Type B pancreatic cell (in vitro differentiated cells): ENCODE results near the gene CXCR6. TPM values are rescaled to one million over a fixed set of nuclear protein-coding genes. Genes with fewer than 3 reads are reported as not detected.

Experiments used
- DNase-seq: peaks from one replicate; pipeline ENCODE4 v3.0.0; 2021; ENCODE audit warnings: mixed read lengths; ENCODE audit not compliant: unreplicated experiment; ENCODE audit errors: extremely low spot score
- H3K27ac Mint-ChIP-seq: 2 replicates; pipeline ENCODE4 v1.8.0; 2021; ENCODE audit warnings: mild to moderate bottlenecking, mixed read lengths
- H3K27me3 Mint-ChIP-seq: 2 replicates; pipeline ENCODE4 v1.8.0; 2021; ENCODE audit warnings: mixed read lengths
- H3K36me3 Mint-ChIP-seq: 2 replicates; pipeline ENCODE4 v1.8.0; 2021; ENCODE audit warnings: mixed read lengths
- H3K4me1 Mint-ChIP-seq: one replicate; pipeline ENCODE4 v1.8.0; 2021; ENCODE audit warnings: mixed read lengths; ENCODE audit not compliant: unreplicated experiment
- H3K4me3 Mint-ChIP-seq: 2 replicates; pipeline ENCODE4 v1.8.0; 2021; ENCODE audit warnings: mild to moderate bottlenecking, mixed read lengths
- H3K9me3 Mint-ChIP-seq: 2 replicates; pipeline ENCODE4 v1.8.0; 2021; ENCODE audit warnings: mixed read lengths
- total RNA-seq: library from RNA; stranded (reverse); gene quantifications from 2 replicates; pipeline ENCODE4 v1.2.1, GENCODE V29; 2021; ENCODE audit warnings: low replicate concordance
- TF ChIP-seq, protein P1 (sequence below): fragments of 200-600 bp; sonication (generic); conservative IDR thresholded peaks from 2 replicates; pipeline ENCODE4 v1.5.0; 2021; ENCODE audit warnings: antibody characterized with exemption, mild to moderate bottlenecking

Gene CXCR6
- total RNA-seq, 1 donor from 2014 or later = not detected

DNA sequence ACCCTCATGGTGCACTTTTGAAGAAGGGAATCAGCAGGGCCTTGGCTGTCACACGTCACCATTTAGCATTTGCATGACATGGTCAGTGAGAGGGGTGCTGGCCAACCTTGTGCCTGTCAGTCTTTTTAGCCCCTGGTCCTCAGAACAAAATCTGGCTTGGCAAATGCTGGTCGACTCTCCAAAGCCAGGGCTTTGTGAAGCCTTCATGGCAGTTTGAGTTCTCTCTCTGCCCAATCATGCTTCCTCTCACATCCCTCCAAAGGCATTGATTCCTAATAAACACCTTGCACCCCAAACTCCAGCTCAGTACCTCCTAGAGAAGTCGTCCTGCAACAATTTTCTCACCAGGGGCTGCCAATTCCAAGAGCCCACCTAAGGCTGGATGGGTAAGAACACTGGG is 37.5 kb upstream of the CXCR6 start:
- DNase-seq = no peak
- no peaks in the 10 kb centered on the region for H3K27me3 Mint-ChIP-seq

DNA sequence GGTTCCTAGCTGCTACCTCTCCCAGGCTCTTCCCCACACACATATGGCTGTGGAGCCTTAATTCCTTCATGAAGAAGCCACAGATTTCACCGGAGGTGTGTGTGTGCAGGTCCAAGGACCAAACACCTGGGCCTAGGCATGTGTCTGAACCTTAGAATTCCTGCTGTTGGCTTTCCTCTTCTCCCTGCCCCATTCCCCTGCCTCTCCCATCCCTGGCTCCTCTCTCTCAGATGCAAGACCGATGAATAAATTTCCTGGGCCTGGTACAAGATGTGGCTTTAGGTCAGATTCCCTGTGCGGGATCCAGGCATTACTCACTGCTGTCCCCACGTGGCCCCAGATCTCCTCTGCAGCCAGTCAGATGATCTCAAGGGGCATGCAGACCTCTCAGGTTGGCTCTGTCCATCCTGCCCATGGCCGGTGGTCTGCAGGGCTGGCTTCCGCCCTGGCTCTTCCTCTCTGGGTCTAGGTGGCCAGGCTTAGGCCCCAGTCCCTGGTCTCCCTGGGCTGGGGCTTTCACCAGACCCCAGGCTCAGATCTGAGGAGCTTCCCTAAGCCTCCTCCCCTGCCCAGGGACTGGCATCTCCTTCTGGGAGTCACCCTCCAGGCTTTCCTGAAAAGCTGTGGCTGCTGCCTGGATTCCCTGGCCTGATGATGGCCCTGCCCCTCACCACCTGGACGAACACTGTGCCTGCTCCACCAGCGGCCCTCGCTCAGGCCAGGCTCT is 36.4 kb upstream of the CXCR6 start:
- TF ChIP-seq, protein P1, sequence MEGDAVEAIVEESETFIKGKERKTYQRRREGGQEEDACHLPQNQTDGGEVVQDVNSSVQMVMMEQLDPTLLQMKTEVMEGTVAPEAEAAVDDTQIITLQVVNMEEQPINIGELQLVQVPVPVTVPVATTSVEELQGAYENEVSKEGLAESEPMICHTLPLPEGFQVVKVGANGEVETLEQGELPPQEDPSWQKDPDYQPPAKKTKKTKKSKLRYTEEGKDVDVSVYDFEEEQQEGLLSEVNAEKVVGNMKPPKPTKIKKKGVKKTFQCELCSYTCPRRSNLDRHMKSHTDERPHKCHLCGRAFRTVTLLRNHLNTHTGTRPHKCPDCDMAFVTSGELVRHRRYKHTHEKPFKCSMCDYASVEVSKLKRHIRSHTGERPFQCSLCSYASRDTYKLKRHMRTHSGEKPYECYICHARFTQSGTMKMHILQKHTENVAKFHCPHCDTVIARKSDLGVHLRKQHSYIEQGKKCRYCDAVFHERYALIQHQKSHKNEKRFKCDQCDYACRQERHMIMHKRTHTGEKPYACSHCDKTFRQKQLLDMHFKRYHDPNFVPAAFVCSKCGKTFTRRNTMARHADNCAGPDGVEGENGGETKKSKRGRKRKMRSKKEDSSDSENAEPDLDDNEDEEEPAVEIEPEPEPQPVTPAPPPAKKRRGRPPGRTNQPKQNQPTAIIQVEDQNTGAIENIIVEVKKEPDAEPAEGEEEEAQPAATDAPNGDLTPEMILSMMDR = peak; percentile 42
- H3K36me3 Mint-ChIP-seq = no peaks in the 10 kb centered on the region
- H3K9me3 Mint-ChIP-seq = no peaks in the 10 kb centered on the region
- no peak for DNase-seq
- no peak overlapping the region for H3K4me3 Mint-ChIP-seq
- H3K4me1 Mint-ChIP-seq = no peaks in the 10 kb centered on the region
- no peaks in the 10 kb centered on the region for H3K27me3 Mint-ChIP-seq
- no peak overlapping the region for H3K27ac Mint-ChIP-seq

More for the DNA sequence above, 37.5 kb upstream of the CXCR6 start:
- Mint-ChIP-seq H3K4me1 (no peaks in the 10 kb centered on the region), H3K9me3 (no peaks in the 10 kb centered on the region), H3K36me3 (no peaks in the 10 kb centered on the region), H3K4me3 (no peak overlapping the region), H3K27ac (no peak overlapping the region)
- TF ChIP-seq, protein P1 = no peak

DNA sequence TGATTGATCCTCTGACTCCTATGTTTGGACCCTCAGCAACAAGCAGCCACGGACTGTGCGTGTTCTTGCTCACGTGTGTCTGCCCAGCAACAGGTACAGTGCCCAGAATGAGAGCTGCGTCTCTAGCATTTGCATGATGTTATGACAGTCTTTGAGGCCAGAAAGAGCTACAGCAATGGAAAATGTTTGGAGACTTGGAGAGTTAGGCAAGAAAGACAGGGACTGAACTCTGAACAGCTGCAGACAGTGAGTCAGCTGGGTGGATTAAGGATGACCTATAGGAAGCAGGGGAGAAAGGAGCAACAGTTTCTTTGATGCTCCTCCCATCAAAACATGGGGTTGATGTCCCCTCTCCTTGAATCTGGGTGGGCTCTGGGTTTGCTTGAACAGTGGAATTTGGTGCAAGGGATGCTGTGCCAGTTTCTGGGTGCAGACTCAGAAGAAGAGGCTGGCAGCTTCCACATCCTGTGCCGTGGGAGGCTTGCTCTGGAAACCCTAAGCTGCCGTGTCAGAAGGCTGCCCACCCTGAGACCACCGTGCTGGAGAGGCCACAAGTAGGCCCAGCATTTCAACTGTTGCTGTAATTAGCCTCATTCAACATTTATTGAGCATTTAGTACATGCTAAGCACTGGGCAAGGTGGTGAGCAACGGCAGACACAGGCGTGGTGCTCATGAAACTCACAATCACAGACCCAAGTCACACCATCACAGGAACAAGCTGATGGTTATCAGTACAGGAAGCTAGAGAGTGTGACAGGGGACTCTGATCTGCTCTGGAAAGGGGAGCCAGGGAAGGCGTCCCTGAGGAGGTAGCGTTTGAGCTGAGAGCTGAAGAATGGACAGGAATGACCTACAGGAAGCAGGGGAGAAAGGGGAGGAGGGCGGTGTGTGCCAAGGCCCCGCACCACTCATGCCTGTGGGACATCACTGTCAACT is 35.2 kb upstream of the CXCR6 start:
- H3K27ac Mint-ChIP-seq = no peak overlapping the region
- no peak for DNase-seq
- H3K9me3 Mint-ChIP-seq = no peaks in the 10 kb centered on the region

DNA sequence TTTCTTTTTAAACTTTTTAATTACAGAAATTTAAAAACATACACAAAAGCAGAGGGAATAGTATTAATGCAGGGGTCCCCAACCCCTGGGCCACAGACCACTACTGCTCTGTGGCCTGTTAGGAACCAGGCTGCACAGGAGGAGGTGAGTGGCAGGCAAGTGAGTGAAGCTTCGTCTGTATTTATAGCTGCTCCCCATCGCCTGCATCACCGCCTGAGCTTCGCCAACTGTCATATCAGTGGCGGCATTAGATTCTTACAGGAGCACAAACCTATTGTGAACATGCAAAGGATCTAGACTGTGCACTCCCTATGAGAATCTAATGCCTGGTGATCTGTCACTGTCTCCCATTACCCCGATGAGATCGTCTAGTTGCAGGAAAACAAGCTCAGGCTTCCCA is 34.5 kb upstream of the CXCR6 start:
- no peak overlapping the region for H3K27ac Mint-ChIP-seq
- H3K9me3 Mint-ChIP-seq = no peaks in the 10 kb centered on the region
- H3K4me1 Mint-ChIP-seq = no peaks in the 10 kb centered on the region
- no peak overlapping the region for H3K4me3 Mint-ChIP-seq
- no peaks in the 10 kb centered on the region for H3K27me3 Mint-ChIP-seq
- TF ChIP-seq, protein P1 = no peak
- H3K36me3 Mint-ChIP-seq = no peaks in the 10 kb centered on the region
- no peak for DNase-seq

More for the DNA sequence above, 35.2 kb upstream of the CXCR6 start:
- H3K4me3 Mint-ChIP-seq = no peak overlapping the region
- H3K4me1 Mint-ChIP-seq = no peaks in the 10 kb centered on the region
- TF ChIP-seq, protein P1 = no peak
- H3K27me3 Mint-ChIP-seq = no peaks in the 10 kb centered on the region
- no peaks in the 10 kb centered on the region for H3K36me3 Mint-ChIP-seq

DNA sequence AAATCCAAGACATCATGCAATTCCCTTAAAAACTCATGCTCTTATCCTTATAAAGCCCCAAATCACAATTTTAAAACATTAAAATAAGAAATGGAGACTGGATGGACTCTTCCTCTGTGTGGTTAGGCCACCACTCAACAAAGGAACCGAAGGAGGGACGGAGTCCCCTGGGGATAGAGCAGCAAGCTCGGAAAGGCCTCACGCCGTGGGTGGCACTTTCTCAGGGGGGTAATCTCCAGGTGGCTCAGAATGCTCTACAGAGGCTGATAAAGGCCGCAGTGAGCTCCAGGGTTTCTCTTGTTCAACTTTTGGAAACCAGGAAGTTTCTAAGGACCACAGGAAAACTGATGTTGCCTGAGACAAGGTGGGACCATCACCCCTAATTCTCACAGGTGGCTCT is 33.7 kb upstream of the CXCR6 start:
- H3K4me3 Mint-ChIP-seq = no peak overlapping the region

More for the DNA sequence above, 33.7 kb upstream of the CXCR6 start:
- TF ChIP-seq, protein P1 = no peak
- Mint-ChIP-seq H3K36me3 (no peaks in the 10 kb centered on the region), H3K27ac (no peak overlapping the region), H3K4me1 (no peaks in the 10 kb centered on the region), H3K9me3 (no peaks in the 10 kb centered on the region), H3K27me3 (no peaks in the 10 kb centered on the region)
- DNase-seq = no peak
